HG03432 (cell line): Measurements from ENCODE around the gene NHERF2.
"Not testable (repeated sequence)": the region's sequence is repeated elsewhere in the genome, so short reads cannot be mapped to it uniquely, and the experiment has no call there.

Experiments used
- ATAC-seq: cut with Tn5 transposase; IDR thresholded peaks from one replicate; pipeline ENCODE4 v1.9.1; 2021; ENCODE audit warnings: mild to moderate bottlenecking, moderate library complexity; ENCODE audit not compliant: unreplicated experiment

Gene NHERF2

DNA sequence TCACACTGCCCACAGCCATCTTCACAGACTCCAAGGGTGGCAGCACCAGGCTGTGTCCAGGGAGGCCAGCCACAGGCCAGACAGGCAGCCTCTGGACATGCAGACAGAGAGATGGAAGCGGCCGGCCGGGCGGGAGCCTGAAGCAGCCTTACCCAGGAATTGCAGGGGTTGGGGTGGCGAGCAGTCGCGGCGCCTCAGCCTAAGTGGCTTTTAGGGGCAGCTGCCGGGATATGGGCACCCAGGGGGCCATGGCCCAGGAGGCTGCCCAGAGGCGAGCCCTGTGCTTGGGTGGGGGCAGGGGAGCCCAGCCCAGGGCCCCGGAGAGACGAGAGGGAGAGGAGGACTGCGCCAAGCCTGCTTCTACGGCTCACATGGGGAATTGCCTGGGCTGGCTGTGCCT, 1.5 kb upstream of the NHERF2 start:
- ATAC-seq = no peak

- no peak for ATAC-seq
These were observed 733 bp upstream of the NHERF2 start for GRCh38 chr16:2025878-2026460.

- ATAC-seq = no peak
These were observed 615 bp downstream of the NHERF2 start for GRCh38 chr16:2027024-2028010.

DNA sequence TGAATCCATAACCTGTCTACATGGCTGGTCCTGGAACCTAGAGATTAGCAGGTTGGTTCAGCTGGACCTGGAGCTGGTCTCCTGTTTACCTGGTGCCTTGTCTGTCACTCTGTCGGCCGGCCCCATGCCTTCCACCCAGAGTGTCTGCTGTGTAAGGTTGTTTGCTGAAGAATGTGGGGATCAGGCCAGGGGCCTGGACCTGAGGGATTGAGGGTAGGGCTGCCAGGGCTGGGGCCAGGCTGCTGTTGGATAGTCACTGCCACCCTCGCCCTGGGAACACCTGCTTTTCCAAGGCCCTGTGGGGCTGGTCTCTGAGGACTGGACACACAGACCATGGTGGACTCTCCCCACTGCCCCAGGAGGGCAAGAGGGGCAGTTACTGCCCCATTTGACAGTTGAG, 1.4 kb downstream of the NHERF2 start:
- no peak for ATAC-seq

DNA sequence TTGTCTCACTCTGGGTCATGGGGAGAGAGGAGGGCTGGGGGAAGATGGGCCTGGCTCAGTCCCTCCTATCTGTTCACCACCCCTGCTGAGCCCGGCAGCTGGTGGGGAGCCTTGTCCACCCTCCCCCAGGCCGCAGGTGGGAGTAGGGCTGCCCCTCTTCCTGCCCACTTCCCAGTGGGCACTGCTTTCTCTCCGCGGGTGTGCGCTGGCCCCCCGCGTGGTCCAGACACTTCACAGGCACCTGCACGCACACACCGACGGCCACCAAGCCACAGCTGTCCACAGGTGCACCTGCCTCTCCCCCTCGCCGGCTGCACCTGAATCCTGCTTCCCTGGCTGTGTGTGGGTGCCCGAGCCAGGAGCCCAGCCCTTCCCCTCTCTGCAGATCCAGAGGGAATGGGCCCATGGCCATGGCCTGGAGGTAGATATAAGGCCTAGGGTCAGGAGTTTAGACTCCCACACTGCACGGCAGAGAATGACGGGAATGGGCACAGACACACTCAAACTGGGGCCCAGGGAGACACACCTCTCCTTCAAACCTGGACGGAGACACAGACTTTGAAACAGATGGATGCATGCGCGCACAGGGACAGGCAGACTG, 2.0 kb downstream of the NHERF2 start:
- no peak for ATAC-seq

DNA sequence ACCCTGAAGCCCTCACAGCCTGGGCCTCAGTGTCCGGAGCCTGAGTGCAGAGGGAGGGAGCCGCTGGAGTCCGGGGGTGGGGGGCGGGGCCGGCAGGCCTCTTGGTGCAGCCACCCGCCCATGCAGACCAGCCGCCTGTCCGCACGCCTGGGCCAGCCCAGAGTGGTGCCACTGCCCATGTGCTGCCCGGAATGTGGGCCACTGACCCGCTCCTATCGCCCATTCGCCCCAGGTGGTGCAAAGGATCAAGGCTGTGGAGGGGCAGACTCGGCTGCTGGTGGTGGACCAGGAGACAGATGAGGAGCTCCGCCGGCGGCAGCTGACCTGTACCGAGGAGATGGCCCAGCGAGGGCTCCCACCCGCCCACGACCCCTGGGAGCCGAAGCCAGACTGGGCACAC, 2.6 kb downstream of the NHERF2 start:
- no peak for ATAC-seq

GRCh38 chr16:2030036-2030435, 3.3 kb downstream of the NHERF2 start:
- no peak for ATAC-seq

DNA sequence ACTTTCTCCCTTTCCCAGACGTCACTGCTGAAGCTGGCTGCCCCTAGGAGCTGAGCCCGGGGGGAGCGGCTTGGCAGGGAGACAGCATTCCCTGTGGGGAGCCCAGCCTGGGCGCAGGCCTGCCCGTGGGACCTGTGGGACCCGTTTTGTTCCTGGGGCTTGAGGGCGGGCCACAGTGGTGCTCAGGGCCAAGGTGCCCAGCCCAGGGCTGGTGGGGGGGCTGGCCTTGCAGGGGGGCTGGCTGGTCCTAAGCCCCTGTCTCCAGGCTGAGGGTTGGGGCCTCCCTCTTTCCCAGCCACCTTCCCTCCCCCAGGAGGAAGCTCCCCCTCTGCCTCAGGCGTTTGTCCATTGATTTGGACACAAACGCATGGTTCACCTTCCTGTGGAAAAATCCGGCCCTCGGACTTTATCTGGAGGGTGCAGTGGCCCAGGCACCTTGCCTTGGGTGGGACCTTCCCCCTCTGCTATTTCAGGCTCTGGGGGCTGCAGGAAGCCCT, 4.4 kb downstream of the NHERF2 start:
- no peak for ATAC-seq

DNA sequence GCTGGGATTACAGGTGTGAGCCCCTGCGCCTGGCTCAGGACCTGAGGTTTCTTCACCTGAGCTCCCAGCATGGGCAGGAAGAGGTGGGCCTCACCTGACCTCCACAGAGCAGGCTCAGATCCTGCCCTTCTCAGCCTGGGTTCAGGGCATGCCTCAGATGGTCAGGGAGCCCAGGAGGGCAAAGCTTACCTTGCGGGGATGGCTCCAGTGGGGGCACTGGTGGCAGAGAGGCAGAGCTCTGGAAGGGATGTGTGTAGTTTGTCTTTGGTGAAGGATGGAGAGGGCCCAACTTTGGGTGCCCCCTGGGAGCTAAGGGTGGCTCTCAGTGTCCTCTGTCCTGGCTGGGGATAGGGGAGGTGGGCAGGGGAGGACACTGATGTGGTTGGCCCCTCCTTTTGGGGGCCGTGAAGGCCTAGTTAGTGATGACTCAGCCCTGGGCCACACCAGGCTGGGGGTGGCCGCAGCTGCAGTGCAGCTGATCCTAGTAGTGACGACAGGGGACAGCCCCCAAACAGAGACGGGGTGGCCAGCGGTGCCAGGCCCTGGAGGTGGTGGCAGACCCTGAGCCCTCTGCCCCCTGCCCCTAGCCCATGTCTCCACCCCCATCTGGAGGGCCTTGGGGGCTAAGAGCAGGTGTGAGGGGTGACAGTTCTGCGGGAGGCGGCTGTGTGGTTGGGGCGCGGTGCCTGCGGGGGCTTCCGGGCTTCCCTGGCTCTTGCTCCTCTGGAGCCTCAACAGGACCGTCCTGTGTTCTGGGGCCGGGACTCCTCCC, 5.8 kb downstream of the NHERF2 start:
- no peak for ATAC-seq

GRCh38 chr16:2033057-2033908, 6.6 kb downstream of the NHERF2 start:
- no peak for ATAC-seq

- ATAC-seq = not testable (repeated sequence)
These were observed 7.4 kb downstream of the NHERF2 start for GRCh38 chr16:2033909-2034695.

DNA sequence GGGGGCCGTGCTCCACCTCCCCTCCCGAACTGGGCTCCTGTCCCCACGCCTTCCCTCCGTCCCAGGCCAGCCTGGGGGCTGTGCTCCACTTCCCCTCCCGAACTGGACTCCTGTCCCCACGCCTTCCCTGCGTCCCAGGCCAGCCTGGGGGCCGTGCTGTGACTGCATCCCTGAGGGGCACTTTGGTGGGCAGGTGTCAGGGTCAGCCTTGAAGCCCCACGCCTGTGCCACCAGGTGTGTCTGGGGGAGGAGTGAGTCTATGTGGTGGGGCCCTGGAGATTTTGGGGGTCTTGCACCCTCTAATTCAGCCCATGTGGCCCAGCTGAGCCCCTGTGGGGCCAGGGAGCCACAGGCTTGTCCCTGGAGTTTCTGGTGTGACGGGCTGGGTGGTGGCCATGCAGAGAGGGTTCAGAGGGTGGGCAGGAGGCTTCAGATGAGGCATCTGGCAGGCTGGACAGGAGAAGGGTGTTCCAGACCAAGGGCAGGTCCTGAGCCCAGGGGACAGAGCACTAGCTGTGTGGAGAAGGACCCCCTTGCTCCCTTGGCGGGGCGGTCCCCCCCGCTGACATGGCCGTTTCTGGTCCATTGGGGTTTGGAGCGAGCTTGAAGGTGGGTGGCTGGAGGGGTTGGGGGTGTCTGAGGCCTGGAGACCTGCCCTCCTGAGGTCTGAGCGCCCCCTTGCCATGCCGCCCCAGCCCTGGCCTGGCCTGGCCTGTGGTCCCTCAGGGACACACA, 8.2 kb downstream of the NHERF2 start:
- no peak for ATAC-seq

DNA sequence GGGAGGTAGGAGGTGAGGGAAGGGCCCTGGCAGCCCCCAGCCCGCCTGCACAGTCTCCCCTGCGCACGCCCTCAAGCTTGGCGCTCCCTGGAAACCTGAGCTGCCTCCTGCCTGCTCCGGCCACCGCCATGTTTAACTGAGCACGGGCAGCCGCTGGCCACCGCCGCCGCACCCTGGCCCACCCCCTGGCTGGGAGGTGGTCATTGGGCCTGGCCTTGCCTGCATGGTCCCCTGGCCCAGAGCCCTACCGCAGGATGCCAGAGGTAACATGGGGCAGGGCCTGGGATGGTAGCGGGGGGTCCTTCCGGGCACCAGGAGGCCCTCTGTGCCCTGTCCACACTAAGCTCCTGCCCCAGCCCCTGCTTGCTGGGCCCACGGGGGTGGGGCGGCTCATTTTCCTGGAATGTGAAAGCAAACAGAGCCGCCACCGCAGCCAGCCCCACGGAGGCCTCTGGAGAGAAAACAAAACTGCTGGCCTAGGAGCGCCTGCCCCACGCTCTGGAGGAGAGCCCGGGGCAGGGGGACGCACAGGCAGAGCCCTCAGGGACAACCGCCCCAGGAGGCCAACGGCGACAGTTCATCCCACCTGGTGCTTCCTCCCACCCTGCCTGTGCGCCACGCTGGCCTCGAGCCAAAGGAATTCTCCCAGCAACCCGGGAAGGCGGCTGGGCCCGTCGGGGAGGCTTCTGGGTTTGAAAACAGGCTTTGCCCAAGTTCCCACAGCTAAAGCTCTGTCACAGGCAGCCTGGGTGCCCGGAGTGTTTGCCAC, 8.9 kb downstream of the NHERF2 start:
- ATAC-seq = no peak

DNA sequence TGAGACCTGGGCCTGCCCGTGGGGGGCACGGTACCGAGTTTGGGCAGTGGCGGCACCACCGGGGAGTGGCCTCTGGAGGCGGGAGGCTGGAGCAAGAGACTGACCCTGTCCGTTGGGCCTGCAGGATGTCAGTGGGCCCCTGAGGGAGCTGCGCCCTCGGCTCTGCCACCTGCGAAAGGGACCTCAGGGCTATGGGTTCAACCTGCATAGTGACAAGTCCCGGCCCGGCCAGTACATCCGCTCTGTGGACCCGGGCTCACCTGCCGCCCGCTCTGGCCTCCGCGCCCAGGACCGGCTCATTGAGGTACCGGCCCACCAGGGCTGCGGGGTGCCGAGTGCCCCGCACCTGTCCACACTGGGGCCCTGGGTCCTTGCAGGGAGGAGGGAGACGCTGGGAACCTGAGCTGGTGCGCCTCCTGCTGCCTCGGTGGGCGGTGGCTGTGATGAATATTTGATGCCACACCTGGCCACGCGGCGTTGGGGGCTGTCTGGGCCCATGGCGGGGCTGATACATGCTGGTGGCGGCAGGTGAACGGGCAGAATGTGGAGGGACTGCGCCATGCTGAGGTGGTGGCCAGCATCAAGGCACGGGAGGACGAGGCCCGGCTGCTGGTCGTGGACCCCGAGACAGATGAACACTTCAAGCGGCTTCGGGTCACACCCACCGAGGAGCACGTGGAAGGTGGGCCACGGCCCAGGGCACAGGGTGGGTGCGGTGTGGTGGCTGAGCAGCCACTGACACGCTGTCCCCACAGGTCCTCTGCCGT, 9.7 kb downstream of the NHERF2 start:
- ATAC-seq = no peak

GRCh38 chr16:2037115-2037514, 10.4 kb downstream of the NHERF2 start:
- ATAC-seq = no peak

DNA sequence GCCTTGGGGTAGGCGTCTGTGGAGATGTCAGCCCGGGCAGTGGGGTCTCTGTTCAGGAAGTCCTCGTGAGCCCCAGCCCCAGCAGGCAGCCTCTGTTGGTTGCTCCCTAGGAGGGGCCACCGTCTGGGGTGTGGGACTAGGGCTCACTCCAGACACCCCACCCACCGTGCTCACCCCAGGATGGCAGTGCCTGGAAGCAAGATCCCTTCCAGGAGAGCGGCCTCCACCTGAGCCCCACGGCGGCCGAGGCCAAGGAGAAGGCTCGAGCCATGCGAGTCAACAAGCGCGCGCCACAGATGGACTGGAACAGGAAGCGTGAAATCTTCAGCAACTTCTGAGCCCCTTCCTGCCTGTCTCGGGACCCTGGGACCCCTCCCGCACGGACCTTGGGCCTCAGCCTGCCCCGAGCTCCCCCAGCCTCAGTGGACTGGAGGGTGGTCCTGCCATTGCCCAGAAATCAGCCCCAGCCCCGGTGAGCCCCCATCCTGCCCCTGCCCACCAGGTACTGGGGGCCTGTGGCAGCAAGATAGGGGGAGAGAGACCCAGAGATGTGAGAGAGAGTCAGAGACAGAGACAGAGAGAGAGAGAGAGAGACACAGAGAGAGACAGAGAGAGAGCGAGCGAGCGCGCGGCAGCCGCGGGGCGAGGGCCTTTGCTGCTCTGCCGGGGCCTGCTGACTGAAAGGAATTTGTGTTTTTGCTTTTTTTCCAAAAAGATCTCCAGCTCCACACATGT, 11.1 kb downstream of the NHERF2 start:
- ATAC-seq = no peak
